ENCODE data around the gene GTF3C5.
"Not testable (repeated sequence)": the region's sequence is repeated elsewhere in the genome, so short reads cannot be mapped to it uniquely, and the experiment has no call there.

GTF3C5 gene

DNA sequence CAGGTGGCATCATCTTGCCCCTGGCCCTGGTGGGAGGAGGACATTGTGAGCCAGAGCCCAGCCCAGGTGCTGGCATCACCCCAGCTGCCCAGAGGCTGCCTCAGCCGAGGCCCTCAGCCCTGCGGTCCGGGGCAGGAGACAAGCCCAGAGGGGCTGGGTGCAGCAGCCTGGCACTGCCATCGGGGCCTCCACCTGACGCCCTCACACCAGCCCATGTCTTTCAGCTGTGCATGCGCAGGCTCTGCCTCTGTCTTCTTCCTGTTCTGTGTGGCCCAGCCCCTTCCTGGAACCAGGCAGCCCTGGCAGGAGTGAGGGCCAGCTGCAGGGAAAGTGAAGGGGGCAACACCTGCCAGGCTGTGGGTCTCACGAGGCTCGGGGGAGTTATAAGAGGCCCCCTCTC, 26.2 kb downstream of the GTF3C5 start:
- ATAC-seq = no peak

DNA sequence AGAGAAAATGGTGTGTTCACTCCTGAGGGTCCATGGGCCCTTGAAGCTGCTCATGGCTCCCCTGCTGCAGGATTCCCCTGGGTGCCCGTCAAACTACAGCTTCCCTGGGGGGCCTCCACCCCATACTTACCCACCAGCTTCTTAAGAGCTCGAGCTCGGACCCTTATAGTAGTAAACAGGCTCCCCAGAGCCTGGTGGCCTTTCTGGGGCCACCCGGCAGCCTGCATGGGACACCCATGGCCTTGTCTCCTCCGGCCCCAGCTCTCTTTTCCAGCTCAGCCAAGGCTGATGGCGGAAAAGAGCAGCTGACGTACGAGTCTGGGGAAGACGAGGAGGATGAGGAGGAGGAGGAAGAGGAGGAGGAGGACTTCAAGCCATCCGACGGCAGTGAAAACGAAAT, 26.8 kb downstream of the GTF3C5 start:
- ATAC-seq = no peak

DNA sequence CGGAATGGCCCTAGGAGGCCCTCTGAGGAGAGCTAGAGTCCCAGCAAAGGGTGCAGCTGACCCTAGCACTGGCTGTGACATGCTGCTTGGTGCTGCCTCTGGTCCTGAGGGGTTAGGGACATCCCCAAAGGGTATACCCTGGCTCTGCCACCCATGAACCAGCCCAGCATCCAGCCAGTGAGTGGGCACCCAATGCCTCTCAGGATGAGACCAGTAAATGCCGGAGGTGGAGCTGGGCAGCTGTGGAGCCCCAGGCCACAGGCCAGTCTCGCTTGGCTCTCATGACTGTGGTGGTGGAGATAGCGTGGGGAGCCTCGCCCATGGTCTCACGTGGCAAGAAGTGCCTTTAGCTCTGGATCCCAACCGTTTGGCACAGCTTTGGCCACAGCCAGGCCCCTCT, 27.3 kb downstream of the GTF3C5 start:
- ATAC-seq = no peak

DNA sequence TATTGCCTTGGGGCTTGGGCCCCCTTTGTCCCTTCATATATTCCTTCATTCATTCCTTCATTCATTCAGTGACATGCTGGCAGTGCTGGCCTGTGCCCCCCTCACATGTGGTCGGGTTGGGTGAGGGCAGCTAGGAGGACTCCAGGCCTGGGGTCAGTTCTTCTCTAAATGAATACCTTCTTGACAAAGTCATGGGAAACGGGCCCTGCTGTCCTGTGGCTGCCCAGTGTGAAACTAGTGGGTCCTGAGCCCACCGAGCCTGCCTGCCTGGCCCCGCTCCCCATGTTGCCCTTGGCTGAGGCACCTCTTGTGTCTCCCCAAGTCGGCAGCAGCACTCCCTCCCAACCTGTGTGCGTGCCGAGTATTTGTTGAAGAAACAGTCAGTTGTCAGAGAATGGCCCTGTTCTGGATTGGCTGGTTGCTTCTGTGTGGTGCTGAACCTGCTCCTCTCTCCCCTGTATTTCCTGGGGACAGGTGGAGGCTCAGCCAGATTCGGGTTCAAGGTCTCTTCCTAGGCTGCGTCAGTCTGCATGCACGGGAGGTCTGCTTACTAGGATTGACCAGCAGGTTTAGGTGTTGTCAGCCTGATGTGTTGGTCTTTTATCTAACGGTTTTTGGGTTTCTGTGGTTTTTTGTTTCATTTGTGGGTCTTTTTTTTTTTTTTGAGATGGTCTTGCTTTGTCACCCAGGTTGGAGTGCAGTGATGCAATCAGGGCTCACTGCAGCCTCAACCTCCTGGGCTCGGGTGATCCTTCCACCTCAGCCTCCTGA, 27.9 kb downstream of the GTF3C5 start:
- ATAC-seq = no peak

DNA sequence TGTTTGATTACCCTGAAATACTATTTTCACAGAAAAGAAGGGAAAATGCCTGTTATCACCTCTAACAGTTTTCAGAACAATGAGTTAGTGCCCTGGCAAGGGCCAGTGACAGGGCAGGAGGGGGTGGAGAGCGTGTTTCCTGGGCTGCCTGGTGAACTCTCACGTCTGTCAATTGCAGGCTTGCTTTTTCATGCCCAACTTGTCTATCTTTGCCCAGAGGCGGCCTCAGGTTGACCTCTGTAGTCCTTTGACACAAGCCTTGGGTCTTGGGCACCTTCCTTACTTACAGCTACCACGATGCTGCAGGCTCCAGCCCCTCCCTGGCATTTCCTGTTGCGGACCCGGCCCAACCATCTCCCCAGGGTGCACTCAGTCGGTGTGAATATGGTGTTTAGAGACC, 28.8 kb downstream of the GTF3C5 start:
- ATAC-seq = no peak

DNA sequence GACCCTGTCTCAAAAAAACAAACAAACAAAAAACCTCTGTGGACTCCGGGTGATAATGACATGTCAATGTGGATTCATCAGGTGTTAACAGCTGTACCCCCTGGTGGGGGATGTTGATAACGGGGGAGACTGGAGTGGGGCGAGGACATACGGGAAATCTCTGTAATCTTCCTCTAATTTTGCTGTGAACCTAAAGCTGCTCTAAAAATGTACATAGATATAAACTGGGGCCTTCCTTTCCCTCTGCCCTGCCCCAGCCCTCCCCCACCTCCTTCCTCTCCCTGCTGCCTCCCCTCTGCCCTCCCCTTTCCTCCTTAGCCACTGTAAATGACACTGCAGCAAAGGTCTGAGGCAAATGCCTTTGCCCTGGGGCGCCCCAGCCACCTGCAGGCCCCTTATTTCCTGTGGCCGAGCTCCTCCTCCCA, 29.6 kb downstream of the GTF3C5 start:
- no peak for ATAC-seq

DNA sequence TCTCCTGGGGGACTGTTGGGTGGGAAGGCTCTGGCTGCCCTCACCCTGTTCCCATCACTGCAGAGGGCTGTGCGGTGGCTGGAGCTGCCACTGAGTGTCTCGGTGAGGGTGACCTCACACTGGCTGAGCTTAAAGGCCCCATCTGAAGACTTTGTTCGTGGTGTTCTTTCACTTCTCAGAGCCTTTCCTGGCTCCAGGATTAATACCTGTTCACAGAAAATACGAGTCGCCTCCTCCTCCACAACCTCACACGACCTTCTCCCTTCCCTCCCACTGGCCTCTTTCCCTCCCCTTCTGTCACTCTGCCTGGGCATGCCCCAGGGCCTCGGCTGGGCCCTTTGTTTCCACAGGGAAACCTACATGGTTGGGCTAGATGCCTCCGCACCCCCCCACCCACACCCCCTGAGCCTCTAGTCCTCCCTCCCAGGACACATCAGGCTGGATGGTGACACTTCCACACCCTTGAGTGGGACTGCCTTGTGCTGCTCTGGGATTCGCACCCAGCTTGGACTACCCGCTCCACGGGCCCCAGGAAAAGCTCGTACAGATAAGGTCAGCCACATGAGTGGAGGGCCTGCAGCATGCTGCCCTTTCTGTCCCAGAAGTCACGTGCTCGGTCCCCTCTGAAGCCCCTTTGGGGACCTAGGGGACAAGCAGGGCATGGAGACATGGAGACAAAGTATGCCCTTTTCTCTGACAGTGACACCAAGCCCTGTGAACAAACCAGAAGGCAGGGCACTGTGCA, 30.4 kb downstream of the GTF3C5 start:
- ATAC-seq = not testable (repeated sequence)

DNA sequence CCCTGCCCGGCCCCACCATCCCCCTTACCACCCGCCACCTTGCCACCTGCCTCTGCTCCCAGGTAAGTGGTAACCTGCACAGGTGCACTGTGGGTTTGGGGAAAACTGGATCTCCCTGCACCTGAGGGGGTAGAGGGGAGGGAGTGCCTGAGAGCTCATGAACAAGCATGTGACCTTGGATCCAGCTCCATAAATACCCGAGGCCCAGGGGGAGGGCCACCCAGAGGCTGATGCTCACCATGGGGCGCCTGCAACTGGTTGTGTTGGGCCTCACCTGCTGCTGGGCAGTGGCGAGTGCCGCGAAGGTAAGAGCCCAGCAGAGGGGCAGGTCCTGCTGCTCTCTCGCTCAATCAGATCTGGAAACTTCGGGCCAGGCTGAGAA, 31.0 kb downstream of the GTF3C5 start, which contains the start of gene CEL:
TSS of gene CEL (plus strand) at position 218 of the 382 bp plus-strand sequence. CDS start at position 240, 22 bp downstream.
- ATAC-seq = not testable (repeated sequence)

DNA sequence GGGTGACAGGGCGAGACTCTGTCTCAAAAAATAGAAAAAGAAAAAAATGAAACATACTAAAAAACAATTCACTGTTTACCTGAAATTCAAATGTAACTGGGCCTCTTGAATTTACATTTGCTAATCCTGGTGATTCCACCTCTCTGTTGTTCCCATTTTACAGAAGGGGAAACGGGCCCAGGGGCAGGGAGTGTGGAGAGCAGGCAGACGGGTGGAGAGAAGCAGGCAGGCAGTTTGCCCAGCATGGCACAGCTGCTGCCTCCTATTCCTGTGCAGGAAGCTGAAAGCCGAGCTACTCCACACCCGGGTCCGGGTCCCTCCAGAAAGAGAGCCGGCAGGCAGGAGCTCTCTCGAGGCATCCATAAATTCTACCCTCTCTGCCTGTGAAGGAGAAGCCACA, 31.8 kb downstream of the GTF3C5 start:
- not testable (repeated sequence) for ATAC-seq

DNA sequence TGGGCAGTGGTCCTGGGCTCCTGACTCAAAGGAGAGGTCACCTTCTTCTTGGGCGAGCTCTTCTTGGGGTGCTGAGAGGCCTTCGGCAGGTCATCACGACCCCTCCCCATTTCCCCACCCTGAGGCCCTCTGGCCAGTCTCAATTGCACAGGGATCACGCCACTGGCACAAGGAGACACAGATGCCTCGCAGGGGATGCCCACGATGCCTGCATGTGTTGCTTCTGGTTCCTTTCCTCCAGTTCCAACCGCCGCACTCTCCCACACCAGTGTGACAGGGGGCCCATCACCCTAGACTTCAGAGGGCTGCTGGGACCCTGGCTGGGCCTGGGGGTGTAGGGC, 32.3 kb downstream of the GTF3C5 start:
- no peak for ATAC-seq

DNA sequence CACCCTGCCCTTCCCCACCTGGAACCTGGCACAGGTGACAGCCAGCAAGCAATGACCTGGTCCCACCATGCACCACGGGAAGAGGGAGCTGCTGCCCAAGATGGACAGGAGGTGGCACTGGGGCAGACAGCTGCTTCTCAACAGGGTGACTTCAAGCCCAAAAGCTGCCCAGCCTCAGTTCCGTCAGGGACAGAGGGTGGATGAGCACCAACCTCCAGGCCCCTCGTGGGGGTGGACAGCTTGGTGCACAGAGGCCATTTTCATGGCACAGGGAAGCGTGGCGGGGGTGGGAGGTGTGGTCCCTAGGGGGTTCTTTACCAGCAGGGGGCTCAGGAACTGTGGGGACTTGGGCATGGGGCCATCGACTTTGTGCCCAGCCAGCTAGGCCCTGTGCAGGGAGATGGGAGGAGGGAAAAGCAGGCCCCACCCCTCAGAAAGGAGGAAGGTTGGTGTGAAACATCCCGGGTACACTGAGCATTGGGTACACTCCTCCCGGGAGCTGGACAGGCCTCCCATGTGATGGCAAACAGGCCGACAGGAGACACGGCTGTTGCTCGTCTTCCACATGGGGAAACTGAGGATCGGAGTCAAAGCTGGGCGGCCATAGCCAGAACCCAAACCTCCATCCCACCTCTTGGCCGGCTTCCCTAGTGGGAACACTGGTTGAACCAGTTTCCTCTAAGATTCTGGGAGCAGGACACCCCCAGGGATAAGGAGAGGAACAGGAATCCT, 32.9 kb downstream of the GTF3C5 start:
- ATAC-seq = no peak

DNA sequence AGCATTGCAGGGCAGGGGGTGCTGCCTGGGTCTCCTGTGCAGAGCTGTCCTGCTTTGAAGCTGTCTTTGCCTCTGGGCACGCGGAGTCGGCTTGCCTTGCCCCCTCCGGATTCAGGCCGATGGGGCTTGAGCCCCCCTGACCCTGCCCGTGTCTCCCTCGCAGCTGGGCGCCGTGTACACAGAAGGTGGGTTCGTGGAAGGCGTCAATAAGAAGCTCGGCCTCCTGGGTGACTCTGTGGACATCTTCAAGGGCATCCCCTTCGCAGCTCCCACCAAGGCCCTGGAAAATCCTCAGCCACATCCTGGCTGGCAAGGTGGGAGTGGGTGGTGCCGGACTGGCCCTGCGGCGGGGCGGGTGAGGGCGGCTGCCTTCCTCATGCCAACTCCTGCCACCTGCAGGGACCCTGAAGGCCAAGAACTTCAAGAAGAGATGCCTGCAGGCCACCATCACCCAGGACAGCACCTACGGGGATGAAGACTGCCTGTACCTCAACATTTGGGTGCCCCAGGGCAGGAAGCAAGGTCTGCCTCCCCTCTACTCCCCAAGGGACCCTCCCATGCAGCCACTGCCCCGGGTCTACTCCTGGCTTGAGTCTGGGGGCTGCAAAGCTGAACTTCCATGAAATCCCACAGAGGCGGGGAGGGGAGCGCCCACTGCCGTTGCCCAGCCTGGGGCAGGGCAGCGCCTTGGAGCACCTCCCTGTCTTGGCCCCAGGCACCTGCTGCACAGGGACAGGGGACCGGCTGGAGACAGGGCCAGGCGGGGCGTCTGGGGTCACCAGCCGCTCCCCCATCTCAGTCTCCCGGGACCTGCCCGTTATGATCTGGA, 33.7 kb downstream of the GTF3C5 start:
- ATAC-seq = no peak

DNA sequence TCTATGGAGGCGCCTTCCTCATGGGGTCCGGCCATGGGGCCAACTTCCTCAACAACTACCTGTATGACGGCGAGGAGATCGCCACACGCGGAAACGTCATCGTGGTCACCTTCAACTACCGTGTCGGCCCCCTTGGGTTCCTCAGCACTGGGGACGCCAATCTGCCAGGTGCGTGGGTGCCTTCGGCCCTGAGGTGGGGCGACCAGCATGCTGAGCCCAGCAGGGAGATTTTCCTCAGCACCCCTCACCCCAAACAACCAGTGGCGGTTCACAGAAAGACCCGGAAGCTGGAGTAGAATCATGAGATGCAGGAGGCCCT, 34.2 kb downstream of the GTF3C5 start:
- ATAC-seq = no peak

DNA sequence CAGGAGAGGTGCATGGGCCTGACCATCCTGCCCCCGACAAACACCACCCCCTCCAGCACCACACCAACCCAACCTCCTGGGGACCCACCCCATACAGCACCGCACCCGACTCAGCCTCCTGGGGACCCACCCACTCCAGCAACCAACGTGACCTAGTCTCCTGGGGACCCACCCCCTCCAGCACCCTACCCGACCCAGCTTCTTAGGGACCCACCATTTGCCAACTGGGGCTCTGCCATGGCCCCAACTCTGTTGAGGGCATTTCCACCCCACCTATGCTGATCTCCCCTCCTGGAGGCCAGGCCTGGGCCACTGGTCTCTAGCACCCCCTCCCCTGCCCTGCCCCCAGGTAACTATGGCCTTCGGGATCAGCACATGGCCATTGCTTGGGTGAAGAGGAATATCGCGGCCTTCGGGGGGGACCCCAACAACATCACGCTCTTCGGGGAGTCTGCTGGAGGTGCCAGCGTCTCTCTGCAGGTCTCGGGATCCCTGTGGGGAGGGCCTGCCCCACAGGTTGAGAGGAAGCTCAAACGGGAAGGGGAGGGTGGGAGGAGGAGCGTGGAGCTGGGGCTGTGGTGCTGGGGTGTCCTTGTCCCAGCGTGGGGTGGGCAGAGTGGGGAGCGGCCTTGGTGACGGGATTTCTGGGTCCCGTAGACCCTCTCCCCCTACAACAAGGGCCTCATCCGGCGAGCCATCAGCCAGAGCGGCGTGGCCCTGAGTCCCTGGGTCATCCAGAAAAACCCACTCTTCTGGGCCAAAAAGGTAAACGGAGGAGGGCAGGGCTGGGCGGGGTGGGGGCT, 35.6 kb downstream of the GTF3C5 start:
- no peak for ATAC-seq

DNA sequence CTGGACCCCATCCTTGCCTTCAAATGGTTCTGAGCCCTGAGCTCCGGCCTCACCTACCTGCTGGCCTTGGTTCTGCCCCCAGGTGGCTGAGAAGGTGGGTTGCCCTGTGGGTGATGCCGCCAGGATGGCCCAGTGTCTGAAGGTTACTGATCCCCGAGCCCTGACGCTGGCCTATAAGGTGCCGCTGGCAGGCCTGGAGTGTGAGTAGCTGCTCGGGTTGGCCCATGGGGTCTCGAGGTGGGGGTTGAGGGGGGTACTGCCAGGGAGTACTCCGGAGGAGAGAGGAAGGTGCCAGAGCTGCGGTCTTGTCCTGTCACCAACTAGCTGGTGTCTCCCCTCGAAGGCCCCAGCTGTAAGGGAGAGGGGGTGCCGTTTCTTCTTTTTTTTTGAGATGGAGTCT, 36.2 kb downstream of the GTF3C5 start:
- ATAC-seq = no peak

DNA sequence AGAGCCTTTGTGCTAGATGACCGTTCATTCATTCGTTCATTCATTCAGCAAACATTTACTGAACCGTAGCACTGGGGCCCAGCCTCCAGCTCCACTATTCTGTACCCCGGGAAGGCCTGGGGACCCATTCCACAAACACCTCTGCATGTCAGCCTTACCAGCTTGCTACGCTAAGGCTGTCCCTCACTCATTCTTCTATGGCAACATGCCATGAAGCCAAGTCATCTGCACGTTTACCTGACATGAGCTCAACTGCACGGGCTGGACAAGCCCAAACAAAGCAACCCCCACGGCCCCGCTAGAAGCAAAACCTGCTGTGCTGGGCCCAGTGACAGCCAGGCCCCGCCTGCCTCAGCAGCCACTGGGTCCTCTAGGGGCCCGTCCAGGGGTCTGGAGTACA, 37.0 kb downstream of the GTF3C5 start:
- ATAC-seq = no peak

DNA sequence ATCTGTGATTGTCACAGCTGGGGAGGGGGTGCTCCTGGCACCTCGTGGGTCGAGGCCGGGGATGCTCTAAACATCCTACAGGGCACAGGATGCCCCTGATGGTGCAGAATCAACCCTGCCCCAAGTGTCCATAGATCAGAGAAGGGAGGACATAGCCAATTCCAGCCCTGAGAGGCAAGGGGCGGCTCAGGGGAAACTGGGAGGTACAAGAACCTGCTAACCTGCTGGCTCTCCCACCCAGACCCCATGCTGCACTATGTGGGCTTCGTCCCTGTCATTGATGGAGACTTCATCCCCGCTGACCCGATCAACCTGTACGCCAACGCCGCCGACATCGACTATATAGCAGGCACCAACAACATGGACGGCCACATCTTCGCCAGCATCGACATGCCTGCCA, 37.6 kb downstream of the GTF3C5 start:
- not testable (repeated sequence) for ATAC-seq

DNA sequence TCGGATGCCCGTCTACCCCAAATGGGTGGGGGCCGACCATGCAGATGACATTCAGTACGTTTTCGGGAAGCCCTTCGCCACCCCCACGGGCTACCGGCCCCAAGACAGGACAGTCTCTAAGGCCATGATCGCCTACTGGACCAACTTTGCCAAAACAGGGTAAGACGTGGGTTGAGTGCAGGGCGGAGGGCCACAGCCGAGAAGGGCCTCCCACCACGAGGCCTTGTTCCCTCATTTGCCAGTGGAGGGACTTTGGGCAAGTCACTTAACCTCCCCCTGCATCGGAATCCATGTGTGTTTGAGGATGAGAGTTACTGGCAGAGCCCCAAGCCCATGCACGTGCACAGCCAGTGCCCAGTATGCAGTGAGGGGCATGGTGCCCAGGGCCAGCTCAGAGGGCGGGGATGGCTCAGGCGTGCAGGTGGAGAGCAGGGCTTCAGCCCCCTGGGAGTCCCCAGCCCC, 39.7 kb downstream of the GTF3C5 start:
- not testable (repeated sequence) for ATAC-seq

DNA sequence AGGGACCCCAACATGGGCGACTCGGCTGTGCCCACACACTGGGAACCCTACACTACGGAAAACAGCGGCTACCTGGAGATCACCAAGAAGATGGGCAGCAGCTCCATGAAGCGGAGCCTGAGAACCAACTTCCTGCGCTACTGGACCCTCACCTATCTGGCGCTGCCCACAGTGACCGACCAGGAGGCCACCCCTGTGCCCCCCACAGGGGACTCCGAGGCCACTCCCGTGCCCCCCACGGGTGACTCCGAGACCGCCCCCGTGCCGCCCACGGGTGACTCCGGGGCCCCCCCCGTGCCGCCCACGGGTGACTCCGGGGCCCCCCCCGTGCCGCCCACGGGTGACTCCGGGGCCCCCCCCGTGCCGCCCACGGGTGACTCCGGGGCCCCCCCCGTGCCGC, 40.2 kb downstream of the GTF3C5 start:
- not testable (repeated sequence) for ATAC-seq

DNA sequence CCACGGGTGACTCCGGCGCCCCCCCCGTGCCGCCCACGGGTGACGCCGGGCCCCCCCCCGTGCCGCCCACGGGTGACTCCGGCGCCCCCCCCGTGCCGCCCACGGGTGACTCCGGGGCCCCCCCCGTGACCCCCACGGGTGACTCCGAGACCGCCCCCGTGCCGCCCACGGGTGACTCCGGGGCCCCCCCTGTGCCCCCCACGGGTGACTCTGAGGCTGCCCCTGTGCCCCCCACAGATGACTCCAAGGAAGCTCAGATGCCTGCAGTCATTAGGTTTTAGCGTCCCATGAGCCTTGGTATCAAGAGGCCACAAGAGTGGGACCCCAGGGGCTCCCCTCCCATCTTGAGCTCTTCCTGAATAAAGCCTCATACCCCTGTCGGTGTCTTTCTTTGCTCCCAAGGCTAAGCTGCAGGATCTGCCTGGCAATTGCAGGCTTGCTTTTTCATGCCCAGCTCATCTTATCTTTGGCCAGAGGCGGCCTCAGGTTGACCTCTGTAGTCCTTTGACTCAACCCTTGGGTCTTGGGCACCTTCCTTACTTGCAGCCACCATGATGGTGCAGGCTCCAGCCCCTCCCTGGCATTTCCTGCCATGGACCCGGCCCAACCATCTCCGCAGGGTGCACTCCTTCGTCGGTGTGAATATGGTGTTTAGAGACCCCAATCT, 40.8 kb downstream of the GTF3C5 start:
- ATAC-seq = no peak

DNA sequence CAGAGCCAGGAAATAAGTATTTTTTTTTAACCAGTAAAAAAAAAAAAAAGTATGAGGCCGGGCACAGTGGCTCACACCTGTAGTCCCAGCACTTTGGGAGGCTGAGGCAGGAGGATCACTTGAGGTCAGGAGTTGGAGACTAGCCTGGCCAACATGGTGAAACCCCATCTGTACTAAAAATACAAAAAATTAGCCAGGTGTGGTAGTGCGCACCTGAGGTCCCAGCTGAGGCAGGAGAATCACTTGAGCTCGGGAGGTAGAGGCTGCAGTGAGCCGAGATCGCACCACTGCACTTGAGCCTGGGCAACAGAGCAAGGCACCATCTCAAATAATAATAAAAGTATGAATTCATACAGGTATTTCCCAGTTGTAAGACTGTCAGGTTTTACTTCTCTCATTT, 41.4 kb downstream of the GTF3C5 start:
- not testable (repeated sequence) for ATAC-seq
